Gastroesophageal sphincter (tissue), 4 donors: ENCODE measurements around the gene ADAMTS2. TPM values are rescaled to one million over a fixed set of nuclear protein-coding genes. Genes with fewer than 3 reads are reported as not detected.
A peak's percentile ranks its signal among the peaks of the same experiment; 100 is the strongest.

Experiments used
- ATAC-seq: fragments of 150-250 bp; one replicate; pipeline ENCODE4 v1.9.1; 2016; ENCODE audit warnings: mild to moderate bottlenecking, moderate library complexity
- H3K27ac ChIP-seq, 4 donors: fragments of 200-600 bp; sonication (generic) in 3 of 4; 1 replicate in 3 of 4; 2 replicates in 1 of 4; pipeline ENCODE4 v1.5.1; 2016 to 2019
- H3K27me3 ChIP-seq: fragments of 200-600 bp; sonication (generic); one replicate; pipeline ENCODE4 v1.5.1; 2019
- H3K36me3 ChIP-seq, 2 donors: fragments of 200-600 bp; sonication (generic); one replicate each; pipeline ENCODE4 v1.5.1; 2019; ENCODE audit warnings: control low read depth in 1 of 2
- H3K4me1 ChIP-seq, 3 donors: fragments of 200-600 bp; sonication (generic); 1 replicate in 2 of 3; 2 replicates in 1 of 3; pipeline ENCODE4 v1.5.1; 2016 to 2019; ENCODE audit warnings: control low read depth in 2 of 3
- H3K4me3 ChIP-seq, 2 donors: fragments of 200-600 bp; sonication (generic); one replicate each; pipeline ENCODE4 v1.5.1; 2019; ENCODE audit warnings: mild to moderate bottlenecking in 1 of 2, moderate library complexity in 1 of 2
- H3K9me3 ChIP-seq, 3 donors: fragments of 200-600 bp; sonication (generic); one replicate each; pipeline ENCODE4 v1.5.1; 2017 to 2019; ENCODE audit warnings: control low read depth in 2 of 3
- CTCF ChIP-seq, 4 experiments: fragments of 200-600 bp in 2 of 4; fragments of 450-650 bp in 2 of 4; sonication (generic) in 1 of 4; IDR thresholded peaks; one replicate each; pipeline ENCODE4 v1.5.1; 2017 to 2019; ENCODE audit warnings: antibody characterized with exemption in 4 of 4, mild to moderate bottlenecking in 2 of 4, moderate library complexity in 2 of 4
- EP300 ChIP-seq: sonication (generic); formaldehyde crosslinking; IDR thresholded peaks from one replicate; pipeline ENCODE4 v1.6.1; 2017; ENCODE audit warnings: antibody characterized with exemption, mild to moderate bottlenecking
- POLR2A ChIP-seq, 2 donors: fragments of 450-650 bp; IDR thresholded peaks; one replicate each; pipeline ENCODE4 v1.6.1; 2017; ENCODE audit warnings: antibody characterized with exemption in 2 of 2, mild to moderate bottlenecking in 2 of 2, moderate library complexity in 1 of 2
- POLR2AphosphoS5 ChIP-seq: sonication (generic); formaldehyde crosslinking; IDR thresholded peaks from one replicate; pipeline ENCODE4 v1.6.1; 2017; ENCODE audit warnings: antibody characterized with exemption
- WGBS, 2 donors: methylation state at CpG; one replicate each; pipeline ENCODE4 v1.1.5; 2018; ENCODE audit warnings: low coverage in 1 of 2; 5-methylcytosine and 5-hydroxymethylcytosine counted together
- total RNA-seq, 4 donors: library from RNA; depleted of rRNA; stranded (reverse); fragments of >200 nt; gene quantifications; one replicate each; pipeline ENCODE4 v1.1.0, GENCODE V29; 2016

The ADAMTS2 gene
- total RNA-seq, 4 donors from 2014 or later, result 14.8 to 24.8 (median 22.6) TPM

- ATAC-seq, result no peak
- Histone ChIP-seq H3K36me3 (no peaks in the 10 kb centered on the region), H3K27ac (no peak overlapping the region), H3K4me1 (peaks cover 0 to 9% (median 0%) of the 10 kb centered on the region in 3 donors), H3K27me3 (no peaks in the 10 kb centered on the region), H3K9me3 (no peaks in the 10 kb centered on the region), H3K4me3 (no peak overlapping the region)
- no peak for TF ChIP-seq CTCF (IDR thresholded peaks at IDR 0.05)
- no peak for TF ChIP-seq POLR2A (IDR thresholded peaks at IDR 0.05)
- no peak for TF ChIP-seq POLR2AphosphoS5
- TF ChIP-seq EP300, result no peak
- WGBS, 2 donors, result 90 to 100% methylated on average over 1 to 6 of the region's 20 CpGs
These were observed 115.9 kb downstream of the ADAMTS2 start for GRCh38 chr5:179229331-179229831.

GRCh38 chr5:179228341-179229121 lies 116.7 kb downstream of the ADAMTS2 start:
- WGBS, 2 donors, result 100% methylated on average over 1 to 5 of the region's 20 CpGs
- no peaks in the 10 kb centered on the region for H3K27me3 ChIP-seq
- TF ChIP-seq CTCF (IDR thresholded peaks at IDR 0.05), result no peak
- TF ChIP-seq POLR2A (IDR thresholded peaks at IDR 0.05), result no peak
- no peak for TF ChIP-seq EP300
- no peak for TF ChIP-seq POLR2AphosphoS5
- H3K27ac ChIP-seq, result no peak overlapping the region
- H3K4me1 ChIP-seq, result peaks cover 0 to 9% (median 0%) of the 10 kb centered on the region in 3 donors
- no peaks in the 10 kb centered on the region for H3K9me3 ChIP-seq
- H3K36me3 ChIP-seq, result no peaks in the 10 kb centered on the region
- no peak overlapping the region for H3K4me3 ChIP-seq
- ATAC-seq, result no peak

GRCh38 chr5:179227580-179228311 lies 117.5 kb downstream of the ADAMTS2 start:
- H3K4me3 ChIP-seq, result no peak overlapping the region
- H3K27ac ChIP-seq, result no peak overlapping the region
- H3K27me3 ChIP-seq, result no peaks in the 10 kb centered on the region
- WGBS, 2 donors, result 52 to 78% methylated on average over 5 to 7 of the region's 17 CpGs
- peak; percentile 32 for ATAC-seq
- peaks cover 0 to 9% (median 0%) of the 10 kb centered on the region in 3 donors for H3K4me1 ChIP-seq
- no peaks in the 10 kb centered on the region for H3K9me3 ChIP-seq
- H3K36me3 ChIP-seq, result no peaks in the 10 kb centered on the region
- TF ChIP-seq POLR2A (IDR thresholded peaks at IDR 0.05) (no peak), POLR2AphosphoS5 (no peak), EP300 (no peak)

GRCh38 chr5:179227229-179227579 lies 118.1 kb downstream of the ADAMTS2 start:
- Histone ChIP-seq H3K27ac (no peak overlapping the region), H3K4me3 (no peak overlapping the region), H3K36me3 (no peaks in the 10 kb centered on the region), H3K27me3 (no peaks in the 10 kb centered on the region), H3K4me1 (peaks cover 0 to 9% (median 0%) of the 10 kb centered on the region in 3 donors), H3K9me3 (no peaks in the 10 kb centered on the region)
- TF ChIP-seq CTCF (IDR thresholded peaks at IDR 0.05) (no peak), POLR2AphosphoS5 (no peak), POLR2A (IDR thresholded peaks at IDR 0.05) (no peak), EP300 (no peak)
- ATAC-seq, result no peak
- 57% methylated on average over 1 of the region's 4 CpGs; no CpG with 5 or more reads in 1 of the 2 donors for WGBS, 2 donors

GRCh38 chr5:179226696-179227095 lies 118.6 kb downstream of the ADAMTS2 start:
- WGBS, 2 donors, result 58 to 62% methylated on average over 8 of the region's 8 CpGs
- no peak for TF ChIP-seq POLR2AphosphoS5
- no peak for TF ChIP-seq EP300
- TF ChIP-seq POLR2A (IDR thresholded peaks at IDR 0.05), result no peak
- no peak for TF ChIP-seq CTCF (IDR thresholded peaks at IDR 0.05)
- no peak for ATAC-seq
- no peak overlapping the region for H3K4me3 ChIP-seq
- H3K27me3 ChIP-seq, result no peaks in the 10 kb centered on the region
- peaks cover 0 to 9% (median 0%) of the 10 kb centered on the region in 3 donors for H3K4me1 ChIP-seq
- H3K27ac ChIP-seq, result no peak overlapping the region
- H3K36me3 ChIP-seq, result no peaks in the 10 kb centered on the region
- H3K9me3 ChIP-seq, result no peaks in the 10 kb centered on the region
